Hepatocyte (in vitro differentiated cells): ENCODE data around the gene INPP5D. TPM values are rescaled to one million over a fixed set of nuclear protein-coding genes. Genes with fewer than 3 reads are reported as not detected.

Source experiments
- DNase-seq: peaks from one replicate; pipeline ENCODE4 v3.0.0-alpha.2; 2016; ENCODE audit warnings: low spot score
- H2AFZ ChIP-seq: fragments of 200-600 bp; sonication (generic); 2 replicates; pipeline ENCODE4 v1.6.0; 2016; ENCODE audit warnings: antibody characterized with exemption, mild to moderate bottlenecking
- H3K27ac ChIP-seq: fragments of 200-600 bp; sonication (generic); 2 replicates; pipeline ENCODE4 v1.5.1; 2016; ENCODE audit warnings: mild to moderate bottlenecking
- H3K27me3 ChIP-seq: fragments of 200-600 bp; sonication (generic); 2 replicates; pipeline ENCODE4 v1.6.1; 2016
- H3K36me3 ChIP-seq: fragments of 200-600 bp; sonication (generic); replicated peaks from 2 replicates; pipeline ENCODE4 v1.5.1; 2016; ENCODE audit warnings: low read depth; ENCODE audit not compliant: insufficient read depth
- H3K4me1 ChIP-seq: fragments of 200-600 bp; sonication (generic); 2 replicates; pipeline ENCODE4 v1.5.1; 2016; ENCODE audit warnings: mild to moderate bottlenecking, moderate library complexity; ENCODE audit not compliant: insufficient read depth
- H3K4me2 ChIP-seq: fragments of 200-600 bp; sonication (generic); 2 replicates; pipeline ENCODE4 v1.6.0; 2016
- H3K4me3 ChIP-seq: fragments of 200-600 bp; sonication (generic); 2 replicates; pipeline ENCODE4 v1.5.1; 2016; ENCODE audit warnings: mild to moderate bottlenecking
- H3K79me2 ChIP-seq: fragments of 200-600 bp; sonication (generic); 2 replicates; pipeline ENCODE4 v1.6.0; 2017; ENCODE audit warnings: mild to moderate bottlenecking
- H3K9me2 ChIP-seq: fragments of 200-600 bp; sonication (generic); replicated peaks from 2 replicates; pipeline ENCODE4 v1.6.0; 2017; ENCODE audit warnings: mild to moderate bottlenecking; ENCODE audit not compliant: insufficient read depth
- H3K9me3 ChIP-seq: fragments of 200-600 bp; sonication (generic); 2 replicates; pipeline ENCODE4 v1.5.1; 2016; ENCODE audit warnings: low read depth, mild to moderate bottlenecking
- H4K20me1 ChIP-seq: fragments of 200-600 bp; sonication (generic); 2 replicates; pipeline ENCODE4 v1.6.0; 2016; ENCODE audit warnings: mild to moderate bottlenecking; ENCODE audit not compliant: insufficient read depth, poor library complexity, severe bottlenecking
- EZH2 ChIP-seq: fragments of 200-600 bp; sonication (generic); IDR thresholded peaks from 2 replicates; pipeline ENCODE4 v1.6.1; 2016; ENCODE audit warnings: antibody characterized with exemption, mild to moderate bottlenecking, borderline replicate concordance
- EZH2phosphoT487 ChIP-seq: fragments of 200-600 bp; sonication (generic); IDR thresholded peaks from one replicate; pipeline ENCODE4 v1.6.1; 2018; ENCODE audit warnings: antibody characterized with exemption, mild to moderate bottlenecking, low read depth, moderate library complexity; ENCODE audit not compliant: unreplicated experiment, severe bottlenecking
- WGBS: methylation state at CpG from one replicate; pipeline ENCODE4 v1.1.6; 2016; ENCODE audit warnings: low lambda C conversion rate; ENCODE audit errors: missing lambda C conversion rate; 5-methylcytosine and 5-hydroxymethylcytosine counted together
- polyA plus RNA-seq: library from polyadenylated mRNA; unstranded; fragments of >200 nt; fragmentation: Nextera tagmentation; extraction: Ambion mirVana; gene quantifications from 2 replicates; pipeline ENCODE4 v1.2.1, GENCODE V29; 2016
- total RNA-seq: library from RNA; depleted of rRNA; stranded (reverse); fragments of >200 nt; gene quantifications from 2 replicates; pipeline ENCODE4 v1.2.3, GENCODE V29; 2014
- TF ChIP-seq, protein P1 (sequence below): fragments of 200-600 bp; sonication (generic); IDR thresholded peaks from 2 replicates; pipeline ENCODE4 v1.5.1; 2016; ENCODE audit warnings: antibody characterized with exemption, mild to moderate bottlenecking; ENCODE audit not compliant: poor library complexity

The INPP5D gene
- total and polyA plus RNA-seq, 2 experiments from 2014 or later: 3.3 to 5.2 TPM

DNA sequence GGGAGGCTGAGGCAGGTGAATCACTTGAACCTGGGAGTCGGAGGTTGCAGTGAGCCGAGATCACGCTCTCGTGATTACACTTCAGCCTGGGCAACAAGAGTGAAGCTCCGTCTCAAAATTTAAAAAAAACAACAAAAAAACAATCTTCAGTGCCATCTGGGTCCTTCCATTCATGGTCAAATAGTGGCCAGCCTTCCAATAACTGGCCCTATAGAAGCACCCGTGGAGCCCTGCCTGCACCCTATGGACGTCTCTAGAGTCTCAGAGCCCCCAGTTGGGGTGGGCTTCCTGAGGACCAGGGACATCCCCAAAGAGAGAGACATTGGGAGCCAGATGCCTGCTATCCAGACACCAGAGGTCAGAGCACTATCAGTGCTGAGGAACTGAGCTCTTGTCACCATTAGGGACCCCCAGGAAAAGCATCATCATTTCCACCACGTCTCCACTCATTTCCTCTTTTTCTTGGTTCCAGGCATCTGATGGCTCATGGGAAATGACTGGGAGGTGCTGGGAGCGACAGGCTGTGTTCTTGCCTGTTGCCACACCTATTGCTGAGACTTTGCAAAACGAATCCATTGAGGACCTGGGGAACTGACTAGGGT, 18.3 kb upstream of the INPP5D start:
- Histone ChIP-seq H3K27me3 (no peaks in the 10 kb centered on the region), H3K4me2 (no peak overlapping the region), H3K4me1 (no peaks in the 10 kb centered on the region), H3K9me3 (no peaks in the 10 kb centered on the region), H2AFZ (no peak overlapping the region), H3K27ac (no peak overlapping the region), H3K4me3 (no peak overlapping the region), H3K36me3 (no peaks in the 10 kb centered on the region), H4K20me1 (no peaks in the 10 kb centered on the region), H3K79me2 (no peaks in the 10 kb centered on the region), H3K9me2 (no peaks in the 10 kb centered on the region)
- WGBS: 86% methylated on average over 10 of the region's 10 CpGs
- TF ChIP-seq EZH2phosphoT487: no peak
- TF ChIP-seq, protein P1, sequence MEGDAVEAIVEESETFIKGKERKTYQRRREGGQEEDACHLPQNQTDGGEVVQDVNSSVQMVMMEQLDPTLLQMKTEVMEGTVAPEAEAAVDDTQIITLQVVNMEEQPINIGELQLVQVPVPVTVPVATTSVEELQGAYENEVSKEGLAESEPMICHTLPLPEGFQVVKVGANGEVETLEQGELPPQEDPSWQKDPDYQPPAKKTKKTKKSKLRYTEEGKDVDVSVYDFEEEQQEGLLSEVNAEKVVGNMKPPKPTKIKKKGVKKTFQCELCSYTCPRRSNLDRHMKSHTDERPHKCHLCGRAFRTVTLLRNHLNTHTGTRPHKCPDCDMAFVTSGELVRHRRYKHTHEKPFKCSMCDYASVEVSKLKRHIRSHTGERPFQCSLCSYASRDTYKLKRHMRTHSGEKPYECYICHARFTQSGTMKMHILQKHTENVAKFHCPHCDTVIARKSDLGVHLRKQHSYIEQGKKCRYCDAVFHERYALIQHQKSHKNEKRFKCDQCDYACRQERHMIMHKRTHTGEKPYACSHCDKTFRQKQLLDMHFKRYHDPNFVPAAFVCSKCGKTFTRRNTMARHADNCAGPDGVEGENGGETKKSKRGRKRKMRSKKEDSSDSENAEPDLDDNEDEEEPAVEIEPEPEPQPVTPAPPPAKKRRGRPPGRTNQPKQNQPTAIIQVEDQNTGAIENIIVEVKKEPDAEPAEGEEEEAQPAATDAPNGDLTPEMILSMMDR: no peak
- no peak for TF ChIP-seq EZH2
- no peak for DNase-seq

GRCh38 chr2:233042549-233042948, 17.6 kb upstream of the INPP5D start:
- Histone ChIP-seq H3K9me2 (no peaks in the 10 kb centered on the region), H3K9me3 (no peaks in the 10 kb centered on the region), H3K4me1 (no peaks in the 10 kb centered on the region), H2AFZ (no peak overlapping the region), H3K27me3 (no peaks in the 10 kb centered on the region), H3K4me2 (no peak overlapping the region), H3K36me3 (no peaks in the 10 kb centered on the region), H4K20me1 (no peaks in the 10 kb centered on the region), H3K27ac (no peak overlapping the region), H3K79me2 (no peaks in the 10 kb centered on the region), H3K4me3 (no peak overlapping the region)
- 91% methylated on average over 9 of the region's 9 CpGs for WGBS
- no peak for DNase-seq
- TF ChIP-seq EZH2 (no peak), EZH2phosphoT487 (no peak)
- TF ChIP-seq, protein P1: no peak

- Histone ChIP-seq H3K4me2 (no peak overlapping the region), H3K4me3 (no peak overlapping the region), H3K9me2 (no peaks in the 10 kb centered on the region), H3K36me3 (no peaks in the 10 kb centered on the region), H4K20me1 (no peaks in the 10 kb centered on the region), H3K27ac (no peak overlapping the region), H2AFZ (no peak overlapping the region), H3K4me1 (no peaks in the 10 kb centered on the region), H3K79me2 (no peaks in the 10 kb centered on the region), H3K27me3 (no peaks in the 10 kb centered on the region), H3K9me3 (no peaks in the 10 kb centered on the region)
- 92% methylated on average over 9 of the region's 9 CpGs for WGBS
- no peak for DNase-seq
- TF ChIP-seq EZH2: no peak
- no peak for TF ChIP-seq EZH2phosphoT487
- TF ChIP-seq, protein P1: no peak
Measured at GRCh38 chr2:233044974-233045605, 15.1 kb upstream of the INPP5D start.
